Measurements from ENCODE around the gene FLT3.

The FLT3 gene

DNA sequence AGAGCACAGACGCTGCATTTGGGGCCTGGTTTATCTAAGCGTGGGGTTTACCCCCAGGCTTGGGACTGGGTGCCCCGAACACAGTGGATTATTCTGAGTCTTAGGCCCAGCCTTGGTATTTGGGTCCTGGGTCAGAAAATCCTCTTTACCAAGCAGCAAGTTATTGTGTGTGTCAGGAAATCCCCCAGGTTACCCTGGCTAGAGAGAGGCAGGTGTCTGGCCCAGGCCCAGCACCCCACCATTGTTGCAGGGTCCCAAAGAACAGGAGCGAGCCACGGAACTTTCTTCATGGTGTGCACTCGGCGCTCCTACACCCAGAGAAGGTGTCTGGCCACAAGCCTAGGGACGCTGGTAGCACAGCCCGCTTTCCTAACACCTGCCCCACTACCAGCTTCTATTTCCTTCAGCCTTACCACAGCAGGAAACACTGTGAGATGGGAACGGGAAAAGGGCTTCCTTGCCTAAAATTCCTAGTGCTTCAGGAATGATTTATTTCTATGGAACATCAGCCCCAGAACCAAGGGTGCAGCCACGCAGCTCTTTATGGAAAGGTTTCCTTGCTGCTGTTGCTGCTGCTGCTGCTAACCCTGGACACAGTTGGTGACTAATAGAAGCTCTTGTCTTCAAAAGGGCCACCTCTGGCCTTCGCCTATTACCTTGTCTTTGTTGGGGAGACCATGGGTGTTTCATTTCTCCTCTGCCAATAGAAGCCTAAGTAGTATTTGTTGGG, 123.8 kb downstream of the FLT3 start:
- Histone ChIP-seq H3K36me3 (ENCODE audit: control insufficient read depth in 1 of 2, insufficient read depth in 2 of 2, low read length in 2 of 2) (no peaks in the 10 kb centered on the region), H3K4me3 (ENCODE audit: low read depth in 1 of 2, low read length in 2 of 2) (peak overlapping the region in 1 of 2 donors; percentile 11), H3K27me3 (ENCODE audit: low read depth, low read length) (peaks cover 57% of the 10 kb centered on the region), H3K9me3 (ENCODE audit: control insufficient read depth in 1 of 2, low read length in 2 of 2) (no peaks in the 10 kb centered on the region), H3K27ac (ENCODE audit: low read length) (peak overlapping the region; percentile 67), H3K4me1 (ENCODE audit: control insufficient read depth in 1 of 2, insufficient read depth in 2 of 2, low read length in 2 of 2) (peaks cover 0 to 37% of the 10 kb centered on the region in 2 donors)

DNA sequence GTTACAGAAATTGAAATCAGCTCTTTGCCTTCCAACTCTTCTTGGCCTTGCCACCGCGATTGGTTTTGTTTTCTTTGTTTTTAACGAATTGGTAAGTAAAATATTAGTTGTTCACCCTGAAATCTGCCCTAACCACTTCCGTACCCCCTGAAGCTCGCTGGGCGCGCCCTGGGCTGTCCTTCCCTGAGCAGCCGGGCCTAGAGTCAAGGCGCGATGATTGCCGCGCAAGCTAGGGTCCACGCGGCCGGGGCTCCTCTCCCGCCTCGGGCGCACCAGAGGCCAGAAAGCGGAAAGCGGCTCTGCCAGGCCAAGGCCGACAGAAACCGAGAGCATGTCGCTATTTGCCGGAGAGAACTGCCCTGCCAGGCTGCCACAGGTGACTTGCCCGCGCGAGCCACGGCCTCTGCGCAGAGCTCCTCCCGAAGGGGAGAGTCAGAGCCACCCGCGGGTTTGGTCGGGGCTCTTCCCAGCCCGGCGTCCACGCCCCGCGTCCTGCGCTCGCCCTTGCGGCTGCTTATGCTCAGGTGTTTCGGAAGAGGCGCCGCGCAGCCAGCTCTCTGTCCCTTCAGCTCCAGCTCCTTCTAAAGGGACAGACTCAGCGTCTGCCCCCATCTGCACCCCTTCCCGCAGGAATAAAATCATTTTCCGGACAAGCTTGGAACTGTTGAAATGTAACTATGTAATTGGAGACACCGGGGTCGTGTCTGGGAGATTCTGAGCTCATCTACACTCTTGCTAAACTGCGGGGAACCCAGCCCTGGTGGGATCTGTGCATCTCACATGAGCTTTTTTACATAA, 124.6 kb downstream of the FLT3 start:
- Histone ChIP-seq H3K36me3 (ENCODE audit: control insufficient read depth in 1 of 2, insufficient read depth in 2 of 2, low read length in 2 of 2) (no peaks in the 10 kb centered on the region), H3K9me3 (ENCODE audit: control insufficient read depth in 1 of 2, low read length in 2 of 2) (no peaks in the 10 kb centered on the region), H3K4me1 (ENCODE audit: control insufficient read depth in 1 of 2, insufficient read depth in 2 of 2, low read length in 2 of 2) (peaks cover 0 to 37% of the 10 kb centered on the region in 2 donors), H3K4me3 (ENCODE audit: low read depth in 1 of 2, low read length in 2 of 2) (no peak overlapping the region), H3K27ac (ENCODE audit: low read length) (peak overlapping the region; percentile 67), H3K27me3 (ENCODE audit: low read depth, low read length) (peaks cover 57% of the 10 kb centered on the region)

DNA sequence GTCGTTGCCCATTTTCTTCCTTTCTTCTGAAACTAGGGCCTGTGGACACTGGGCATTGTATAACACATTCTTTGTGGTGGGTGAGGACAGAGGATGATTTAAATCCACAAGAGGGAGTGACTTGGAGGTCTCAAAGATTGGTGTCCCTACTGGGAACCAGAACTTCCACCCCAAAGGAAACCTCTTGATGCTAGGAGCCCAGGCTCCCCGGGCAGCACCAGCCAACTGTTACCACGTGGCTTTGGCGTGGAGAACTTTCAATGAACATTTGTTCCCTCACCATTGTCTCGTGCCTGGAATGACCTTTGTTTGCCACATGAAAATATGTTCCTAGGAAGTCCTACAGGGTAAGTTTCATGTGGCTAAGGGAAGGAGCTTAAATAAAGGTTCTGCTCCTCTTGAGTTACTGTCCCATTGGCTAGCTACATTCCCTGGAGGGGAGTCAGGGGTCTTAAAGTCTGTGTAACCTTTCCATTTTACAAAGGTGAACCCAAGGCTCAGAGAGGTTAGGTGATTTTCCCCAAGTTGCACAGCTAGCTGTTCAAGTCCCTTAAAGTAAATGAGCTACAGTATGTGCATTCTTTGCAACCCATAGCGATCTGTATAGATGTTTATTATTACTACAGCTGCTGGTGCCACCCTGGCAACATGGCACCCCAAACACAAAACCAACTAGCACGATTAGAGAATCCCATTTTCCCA, 126.3 kb downstream of the FLT3 start:
- peaks cover 57% of the 10 kb centered on the region for H3K27me3 ChIP-seq (ENCODE audit: low read depth, low read length)
- H3K36me3 ChIP-seq (ENCODE audit: control insufficient read depth in 1 of 2, insufficient read depth in 2 of 2, low read length in 2 of 2), result no peaks in the 10 kb centered on the region
- H3K9me3 ChIP-seq (ENCODE audit: control insufficient read depth in 1 of 2, low read length in 2 of 2), result no peaks in the 10 kb centered on the region
- peaks cover 0 to 31% of the 10 kb centered on the region in 2 donors for H3K4me1 ChIP-seq (ENCODE audit: control insufficient read depth in 1 of 2, insufficient read depth in 2 of 2, low read length in 2 of 2)
- H3K4me3 ChIP-seq (ENCODE audit: low read depth in 1 of 2, low read length in 2 of 2), result no peak overlapping the region
- H3K27ac ChIP-seq (ENCODE audit: low read length), result no peak overlapping the region

DNA sequence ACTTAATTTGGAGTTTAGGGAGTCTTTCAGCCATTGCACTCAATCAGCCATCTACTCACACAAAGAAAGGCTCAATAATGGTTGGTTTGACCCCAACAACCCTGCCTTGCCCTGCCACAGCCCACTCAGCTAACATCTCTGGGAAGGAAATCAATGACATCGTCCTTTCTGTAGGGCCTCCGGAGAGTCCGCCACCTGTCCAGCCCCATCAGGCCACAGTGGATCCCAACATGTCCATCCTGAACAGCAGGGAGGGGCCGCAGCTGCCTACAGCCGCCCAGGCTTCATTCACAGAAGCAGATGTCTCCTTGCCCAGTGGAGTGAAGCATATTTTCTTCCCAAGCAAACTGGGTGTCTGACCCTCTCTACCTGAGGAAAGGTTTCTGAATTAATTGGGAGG, 127.1 kb downstream of the FLT3 start:
- H3K27ac ChIP-seq (ENCODE audit: low read length), result no peak overlapping the region

DNA sequence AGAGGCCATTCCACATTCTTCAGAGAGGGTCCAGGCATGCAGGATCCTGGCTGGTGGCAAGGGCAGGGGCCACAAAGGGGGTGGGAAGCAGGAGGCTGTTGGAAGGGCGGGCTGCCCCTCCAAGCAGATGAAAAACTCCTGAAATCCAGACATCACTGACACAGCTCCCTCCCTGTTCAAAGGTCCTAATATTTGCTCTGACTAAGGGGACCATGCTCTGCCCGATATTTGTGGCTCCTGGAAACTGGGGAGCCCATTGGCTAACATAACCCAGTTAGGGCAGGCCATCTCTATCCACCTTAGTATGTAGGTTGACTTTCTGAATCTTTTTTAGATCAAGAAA, 127.9 kb downstream of the FLT3 start:
- Histone ChIP-seq H3K36me3 (ENCODE audit: control insufficient read depth in 1 of 2, insufficient read depth in 2 of 2, low read length in 2 of 2) (no peaks in the 10 kb centered on the region), H3K27ac (ENCODE audit: low read length) (no peak overlapping the region), H3K27me3 (ENCODE audit: low read depth, low read length) (peaks cover 66% of the 10 kb centered on the region), H3K4me1 (ENCODE audit: control insufficient read depth in 1 of 2, insufficient read depth in 2 of 2, low read length in 2 of 2) (peaks cover 0 to 33% of the 10 kb centered on the region in 2 donors), H3K4me3 (ENCODE audit: low read depth in 1 of 2, low read length in 2 of 2) (no peak overlapping the region), H3K9me3 (ENCODE audit: control insufficient read depth in 1 of 2, low read length in 2 of 2) (no peaks in the 10 kb centered on the region)

More for the DNA sequence above, 127.1 kb downstream of the FLT3 start:
- H3K27me3 ChIP-seq (ENCODE audit: low read depth, low read length), result peaks cover 58% of the 10 kb centered on the region
- no peaks in the 10 kb centered on the region for H3K9me3 ChIP-seq (ENCODE audit: control insufficient read depth in 1 of 2, low read length in 2 of 2)
- H3K4me1 ChIP-seq (ENCODE audit: control insufficient read depth in 1 of 2, insufficient read depth in 2 of 2, low read length in 2 of 2), result peaks cover 0 to 33% of the 10 kb centered on the region in 2 donors
- no peak overlapping the region for H3K4me3 ChIP-seq (ENCODE audit: low read depth in 1 of 2, low read length in 2 of 2)
- H3K36me3 ChIP-seq (ENCODE audit: control insufficient read depth in 1 of 2, insufficient read depth in 2 of 2, low read length in 2 of 2), result no peaks in the 10 kb centered on the region

DNA sequence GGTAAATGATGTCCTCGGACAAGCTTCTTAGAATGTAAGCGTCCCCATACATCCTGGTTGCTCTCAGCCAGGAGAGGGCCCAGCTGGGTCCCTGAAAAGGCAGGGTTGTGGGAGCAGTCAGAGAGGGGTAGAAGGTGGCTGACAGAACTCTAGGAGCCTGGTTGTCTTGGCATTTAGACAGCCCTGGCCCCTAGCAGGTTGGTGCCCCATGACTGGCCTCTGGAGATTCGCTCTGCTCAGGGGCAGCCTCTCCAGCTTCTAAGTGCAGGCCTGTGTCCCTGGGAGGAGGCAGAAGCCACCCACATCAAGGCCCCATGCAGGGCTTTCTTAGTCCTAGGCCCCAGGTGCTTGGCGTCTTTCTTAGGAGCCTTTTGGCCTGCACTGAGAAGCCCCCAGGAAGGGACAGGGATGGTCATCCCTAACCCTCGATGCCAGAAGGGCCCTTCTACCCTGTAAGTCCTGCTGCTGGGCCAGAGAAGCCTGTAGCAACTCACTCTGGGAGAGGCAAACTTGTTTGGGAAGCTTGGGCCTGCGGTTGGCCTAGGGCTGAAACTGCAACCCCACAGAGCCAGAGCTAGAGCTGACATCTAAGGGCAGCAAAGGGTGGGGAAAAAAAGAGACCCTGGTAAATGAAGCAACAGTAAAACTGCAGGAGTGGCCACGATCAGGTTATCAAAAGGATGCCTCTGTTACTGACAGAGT, 128.4 kb downstream of the FLT3 start:
- H3K27me3 ChIP-seq (ENCODE audit: low read depth, low read length), result peaks cover 71% of the 10 kb centered on the region
- peaks cover 0 to 38% of the 10 kb centered on the region in 2 donors for H3K4me1 ChIP-seq (ENCODE audit: control insufficient read depth in 1 of 2, insufficient read depth in 2 of 2, low read length in 2 of 2)
- peak overlapping the region; percentile 39 for H3K27ac ChIP-seq (ENCODE audit: low read length)
- no peak overlapping the region for H3K4me3 ChIP-seq (ENCODE audit: low read depth in 1 of 2, low read length in 2 of 2)
- H3K36me3 ChIP-seq (ENCODE audit: control insufficient read depth in 1 of 2, insufficient read depth in 2 of 2, low read length in 2 of 2), result no peaks in the 10 kb centered on the region
- no peaks in the 10 kb centered on the region for H3K9me3 ChIP-seq (ENCODE audit: control insufficient read depth in 1 of 2, low read length in 2 of 2)

DNA sequence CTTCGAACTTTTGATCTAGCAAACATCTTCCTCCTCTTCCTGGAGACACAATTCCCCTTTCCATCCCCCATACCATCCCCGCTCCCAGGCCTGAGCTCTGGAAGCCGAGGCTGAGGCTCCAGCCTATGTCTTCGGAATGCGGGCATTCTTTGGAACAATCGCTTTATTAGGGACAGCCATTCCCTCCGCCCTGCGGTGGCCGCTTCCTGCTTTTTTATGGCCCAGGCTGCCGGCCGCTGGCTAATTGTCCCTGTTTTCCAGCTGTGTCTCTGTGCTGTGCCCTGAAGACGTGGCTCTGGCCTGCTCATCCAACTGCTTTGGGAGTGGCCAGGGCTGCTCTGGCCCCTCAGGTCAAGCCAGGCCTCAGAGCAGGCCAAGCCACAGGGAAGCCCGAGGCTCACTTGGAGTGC, 129.1 kb downstream of the FLT3 start:
- Histone ChIP-seq H3K27me3 (ENCODE audit: low read depth, low read length) (peaks cover 70% of the 10 kb centered on the region), H3K4me1 (ENCODE audit: control insufficient read depth in 1 of 2, insufficient read depth in 2 of 2, low read length in 2 of 2) (peaks cover 0 to 45% of the 10 kb centered on the region in 2 donors), H3K36me3 (ENCODE audit: control insufficient read depth in 1 of 2, insufficient read depth in 2 of 2, low read length in 2 of 2) (no peaks in the 10 kb centered on the region), H3K4me3 (ENCODE audit: low read depth in 1 of 2, low read length in 2 of 2) (no peak overlapping the region), H3K27ac (ENCODE audit: low read length) (peak overlapping the region; percentile 39), H3K9me3 (ENCODE audit: control insufficient read depth in 1 of 2, low read length in 2 of 2) (no peaks in the 10 kb centered on the region)

DNA sequence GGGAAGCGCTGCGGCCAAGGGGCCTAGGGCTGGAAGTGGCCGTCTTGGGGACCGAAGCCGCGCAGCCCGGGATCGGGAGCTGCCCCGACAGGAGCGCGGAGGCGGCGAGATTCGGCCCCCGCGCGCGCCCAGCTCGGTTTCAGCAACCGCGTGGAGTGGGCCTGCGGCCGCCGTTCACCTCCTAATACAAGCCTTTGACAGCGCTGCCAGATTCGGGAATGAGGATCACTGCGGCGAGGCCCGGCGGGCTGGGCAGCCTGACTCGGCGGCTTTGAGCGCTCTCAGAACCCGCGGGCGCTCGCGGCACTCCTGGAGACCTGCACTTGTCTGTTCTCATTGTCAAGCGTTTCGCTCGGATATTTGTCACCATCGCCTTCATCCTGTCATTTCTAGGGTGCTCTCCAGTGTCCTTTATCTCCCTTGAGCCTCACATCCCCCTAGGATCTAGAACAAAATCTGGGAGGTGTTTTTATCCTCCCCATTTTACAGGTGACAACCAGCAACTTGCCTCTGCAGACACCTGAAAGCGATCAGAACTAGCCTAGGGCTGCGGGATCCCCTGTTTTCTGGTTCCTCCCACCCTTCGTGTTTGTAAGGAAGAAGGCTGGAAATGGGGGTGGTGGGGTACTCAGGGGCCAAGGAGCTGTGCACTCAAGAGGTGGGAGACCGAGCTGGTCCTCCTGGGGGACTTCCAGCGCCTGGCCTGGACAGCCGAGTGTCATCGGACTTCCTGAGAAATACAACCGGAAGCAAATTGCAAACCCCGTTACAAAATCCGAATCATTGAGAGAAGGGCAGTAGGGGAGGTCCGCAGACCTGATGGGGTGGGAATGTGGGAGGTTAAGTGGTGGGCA, 129.8 kb downstream of the FLT3 start:
- H3K9me3 ChIP-seq (ENCODE audit: control insufficient read depth in 1 of 2, low read length in 2 of 2), result no peaks in the 10 kb centered on the region
- no peaks in the 10 kb centered on the region for H3K36me3 ChIP-seq (ENCODE audit: control insufficient read depth in 1 of 2, insufficient read depth in 2 of 2, low read length in 2 of 2)
- H3K27me3 ChIP-seq (ENCODE audit: low read depth, low read length), result peaks cover 71% of the 10 kb centered on the region
- peaks cover 0 to 46% of the 10 kb centered on the region in 2 donors for H3K4me1 ChIP-seq (ENCODE audit: control insufficient read depth in 1 of 2, insufficient read depth in 2 of 2, low read length in 2 of 2)
- peak overlapping the region; percentile 39 for H3K27ac ChIP-seq (ENCODE audit: low read length)
- H3K4me3 ChIP-seq (ENCODE audit: low read depth in 1 of 2, low read length in 2 of 2), result no peak overlapping the region

DNA sequence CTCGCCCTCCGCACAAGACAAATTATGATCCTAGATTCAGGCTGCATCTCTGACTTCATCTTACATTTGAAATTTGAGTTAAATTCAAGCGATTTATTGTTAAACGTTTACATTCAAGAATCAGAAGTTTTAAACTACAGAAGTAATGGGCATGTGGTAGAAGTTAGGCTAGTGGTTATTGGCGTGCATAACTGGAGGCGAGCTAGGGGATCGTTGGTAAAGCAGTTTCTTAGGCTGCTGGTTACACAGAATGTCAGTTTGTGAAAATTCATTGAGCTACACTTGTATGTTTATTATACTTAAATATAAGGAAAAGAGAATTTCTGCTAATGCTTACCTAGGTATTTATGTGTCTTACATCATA, 130.5 kb downstream of the FLT3 start:
- Histone ChIP-seq H3K27me3 (ENCODE audit: low read depth, low read length) (peaks cover 74% of the 10 kb centered on the region), H3K4me3 (ENCODE audit: low read depth in 1 of 2, low read length in 2 of 2) (peak overlapping the region in 1 of 2 donors; percentile 18), H3K36me3 (ENCODE audit: control insufficient read depth in 1 of 2, insufficient read depth in 2 of 2, low read length in 2 of 2) (no peaks in the 10 kb centered on the region), H3K27ac (ENCODE audit: low read length) (peak overlapping the region; percentile 63), H3K4me1 (ENCODE audit: control insufficient read depth in 1 of 2, insufficient read depth in 2 of 2, low read length in 2 of 2) (peaks cover 0 to 45% of the 10 kb centered on the region in 2 donors), H3K9me3 (ENCODE audit: control insufficient read depth in 1 of 2, low read length in 2 of 2) (no peaks in the 10 kb centered on the region)

DNA sequence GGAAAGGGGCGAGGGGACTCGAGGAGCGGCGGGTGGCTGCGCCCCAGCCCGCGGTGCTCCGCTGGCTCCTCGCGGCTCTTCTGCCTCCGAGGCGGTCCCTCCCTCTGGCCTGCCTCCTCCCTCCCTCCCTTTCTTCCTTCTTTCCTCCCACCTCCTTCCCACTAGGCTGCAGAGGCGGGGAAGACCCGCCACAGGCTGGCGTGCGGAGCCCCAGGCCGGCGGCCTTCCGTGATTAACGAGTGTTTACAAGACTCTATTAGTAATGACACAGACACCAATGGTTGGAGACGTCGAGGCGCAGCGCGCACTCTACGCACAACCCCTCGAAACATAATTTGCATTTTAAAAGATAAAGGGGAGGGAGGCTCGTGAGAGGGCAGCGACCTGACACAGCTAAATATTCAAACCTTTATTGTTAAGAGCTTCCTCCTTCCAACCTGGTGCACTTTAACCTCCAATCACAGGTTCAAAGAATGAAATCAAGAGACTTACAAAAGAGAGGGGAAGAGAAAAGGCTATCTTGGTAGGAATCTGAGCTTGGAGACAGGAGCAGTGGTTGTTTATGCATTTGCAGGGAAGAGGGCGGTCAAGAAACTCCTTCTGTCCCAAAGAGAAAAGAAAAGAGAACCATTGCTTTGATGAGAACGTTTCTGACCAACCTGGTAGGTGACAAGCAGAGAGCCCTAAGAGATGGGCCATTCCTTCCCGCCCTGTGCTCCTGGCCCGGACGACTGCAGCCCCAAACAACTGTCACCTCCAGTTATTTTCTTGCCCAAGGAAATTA, 131.1 kb downstream of the FLT3 start, which contains the start of gene CDX2:
Gene CDX2 (minus strand): TSS at position 234 of the 784 bp plus-strand sequence. CDS start 309 bp downstream, outside the sequence.
- no peaks in the 10 kb centered on the region for H3K9me3 ChIP-seq (ENCODE audit: control insufficient read depth in 1 of 2, low read length in 2 of 2)
- H3K27me3 ChIP-seq (ENCODE audit: low read depth, low read length), result peaks cover 73% of the 10 kb centered on the region
- H3K4me1 ChIP-seq (ENCODE audit: control insufficient read depth in 1 of 2, insufficient read depth in 2 of 2, low read length in 2 of 2), result peaks cover 0 to 45% of the 10 kb centered on the region in 2 donors
- peak within 1 kb of the TSS; percentile 48 to 59 for H3K4me3 ChIP-seq (ENCODE audit: low read depth in 1 of 2, low read length in 2 of 2)
- H3K27ac ChIP-seq (ENCODE audit: low read length), result peak within 1 kb of the TSS; percentile 85
- H3K36me3 ChIP-seq (ENCODE audit: control insufficient read depth in 1 of 2, insufficient read depth in 2 of 2, low read length in 2 of 2), result no peaks in the 10 kb centered on the region

All from muscle layer of duodenum (tissue), 2 donors.